ENCODE measurements around the gene RREB1. TPM values are rescaled to one million over a fixed set of nuclear protein-coding genes. Genes with fewer than 3 reads are reported as not detected.
"Not testable (repeated sequence)": the region's sequence is repeated elsewhere in the genome, so short reads cannot be mapped to it uniquely, and the experiment has no call there.

RREB1 gene
- total and polyA plus RNA-seq, 2 of the 4 experiments (the other 2 are of a cell fraction), result 8.4 to 14.5 TPM

GRCh38 chr6:7157307-7157706 is 49.5 kb downstream of the RREB1 start:
- DNase-seq; in situ Hi-C loops (cut with MboI; ENCODE audit: low sequenced_read_pairs); ATAC-seq (ENCODE audit: low read depth); H3K9ac ChIP-seq (ENCODE audit: low read depth, low read length); H3K9me3 ChIP-seq (ENCODE audit: control insufficient read depth, insufficient read depth, low read length); H3K36me3 ChIP-seq (ENCODE audit: control insufficient read depth, insufficient read depth, low read length); dilution Hi-C loops (cut with HindIII; ENCODE audit: low sequenced_read_pairs, unreplicated experiment); H3K4me2 ChIP-seq (ENCODE audit: low read depth, low read length); BruUV-seq (replicated peaks); H3K27me3 ChIP-seq (ENCODE audit: control insufficient read depth, insufficient read depth, low read length); H2AFZ ChIP-seq (replicated peaks; ENCODE audit: low read length, poor library complexity); intact Hi-C loops (cut with micrococcal nuclease); POLR2A ChIA-PET (ENCODE audit: unreplicated experiment); H3K4me3 ChIP-seq (ENCODE audit: insufficient read depth, low read depth, low read length): not testable (repeated sequence)
- Histone ChIP-seq H2BK15ac (ENCODE audit: low read depth, low read length) (peak overlapping the region; percentile 84; the same call in 1 of the 3 replicates), H4K5ac (ENCODE audit: low read depth, low read length) (0 out of 2 replicates have a peak overlapping the region, but pooled peaks have one; percentile 17), H3K27ac (ENCODE audit: insufficient read depth, low read length) (peak overlapping the region; percentile 59), H4K91ac (ENCODE audit: insufficient read depth, low read depth, low read length) (peak overlapping the region; percentile 85), H2AK9ac (replicated peaks; ENCODE audit: low read depth, low read length, poor library complexity) (peak overlapping the region; percentile 79), H3K79me1 (ENCODE audit: low read depth in 1 of 2, low read length in 2 of 2) (peaks cover 34 to 89% of the 10 kb centered on the region in 2 experiments), H2BK20ac (ENCODE audit: low read depth, low read length) (peak overlapping the region; percentile 70), H4K20me1 (ENCODE audit: insufficient read depth, low read length) (peaks cover 53% of the 10 kb centered on the region), H2BK5ac (ENCODE audit: low read depth, low read length, poor library complexity, severe bottlenecking) (peak overlapping the region; percentile 17), H3K23ac (ENCODE audit: low read depth, low read length) (peak overlapping the region; percentile 14; the same call in 1 of the 2 replicates), H3K56ac (ENCODE audit: extremely low read depth, insufficient read depth, low read length) (peak overlapping the region; percentile 2; the same call in 1 of the 2 replicates), H3K9me1 (ENCODE audit: insufficient read depth, low read length) (peaks cover 42% of the 10 kb centered on the region), H3K14ac (replicated peaks; ENCODE audit: low read depth, low read length) (peak overlapping the region; percentile 54), H2AK5ac (ENCODE audit: low read depth, low read length) (peak overlapping the region; percentile 77; the same call in 1 of the 2 replicates), H3K18ac (ENCODE audit: low read depth, low read length) (peak overlapping the region; percentile 6; the same call in 1 of the 2 replicates), H2BK120ac (ENCODE audit: low read depth, low read length) (peak overlapping the region; percentile 75), H3K4ac (ENCODE audit: low read depth, low read length) (peak overlapping the region; percentile 90), H4K8ac (ENCODE audit: low read depth in 2 of 2, low read length in 2 of 2) (peak overlapping the region; percentile 18 to 55; a peak in 3 of 4 replicates), H3K4me1 (ENCODE audit: control insufficient read depth, insufficient read depth, low read length) (peaks cover 19% of the 10 kb centered on the region)
- 100% methylated on average over 1 of the region's 7 CpGs; no CpG with 5 or more reads in 1 of the 2 experiments for WGBS, 2 experiments (ENCODE audit: extremely low coverage in 2 of 2, insufficient read length in 1 of 2)
- CTCF ChIA-PET, result interaction anchor here (0.6 kb wide), 1 partner anchor 520 kb away, joined by 3 read pairs; no protein-coding TSS in a partner anchor
